BE2C (cell line): Measurements from ENCODE around the gene PADI3.

Experiments
- DNase-seq: peaks from one replicate; pipeline ENCODE4 v3.0.0-alpha.2; 2020
- H3K27me3 ChIP-seq: fragments of 250-450 bp; sonication (Bioruptor Pico); 2 replicates; pipeline ENCODE4 v1.5.1; 2020; ENCODE audit warnings: mild to moderate bottlenecking
- H3K36me3 ChIP-seq: fragments of 250-450 bp; sonication (Bioruptor Pico); 2 replicates; pipeline ENCODE4 v1.5.1; 2020; ENCODE audit warnings: mild to moderate bottlenecking
- H3K4me1 ChIP-seq: fragments of 250-450 bp; sonication (Bioruptor Pico); 2 replicates; pipeline ENCODE4 v1.5.1; 2020
- H3K4me3 ChIP-seq: 2 replicates; pipeline ENCODE4 v1.5.1; 2011; ENCODE audit warnings: low read depth, low read length
- H3K9me3 ChIP-seq: fragments of 250-450 bp; sonication (Bioruptor Pico); 2 replicates; pipeline ENCODE4 v1.5.1; 2020
- CTCF ChIP-seq: IDR thresholded peaks from 2 replicates; pipeline ENCODE4 v1.5.1; 2012; ENCODE audit warnings: mild to moderate bottlenecking, low read depth, low read length

Gene PADI3

GRCh38 chr1:17227358-17227915, 21.5 kb upstream of the PADI3 start:
- no peak for TF ChIP-seq CTCF
- Histone ChIP-seq H3K9me3 (no peaks in the 10 kb centered on the region), H3K36me3 (no peaks in the 10 kb centered on the region), H3K27me3 (no peaks in the 10 kb centered on the region), H3K4me1 (no peaks in the 10 kb centered on the region), H3K4me3 (no peak overlapping the region)
- no peak for DNase-seq

GRCh38 chr1:17228619-17229018, 20.3 kb upstream of the PADI3 start:
- Histone ChIP-seq H3K36me3 (no peaks in the 10 kb centered on the region), H3K9me3 (no peaks in the 10 kb centered on the region), H3K4me1 (no peaks in the 10 kb centered on the region), H3K4me3 (no peak overlapping the region), H3K27me3 (no peaks in the 10 kb centered on the region)
- DNase-seq: no peak
- no peak for TF ChIP-seq CTCF

DNA sequence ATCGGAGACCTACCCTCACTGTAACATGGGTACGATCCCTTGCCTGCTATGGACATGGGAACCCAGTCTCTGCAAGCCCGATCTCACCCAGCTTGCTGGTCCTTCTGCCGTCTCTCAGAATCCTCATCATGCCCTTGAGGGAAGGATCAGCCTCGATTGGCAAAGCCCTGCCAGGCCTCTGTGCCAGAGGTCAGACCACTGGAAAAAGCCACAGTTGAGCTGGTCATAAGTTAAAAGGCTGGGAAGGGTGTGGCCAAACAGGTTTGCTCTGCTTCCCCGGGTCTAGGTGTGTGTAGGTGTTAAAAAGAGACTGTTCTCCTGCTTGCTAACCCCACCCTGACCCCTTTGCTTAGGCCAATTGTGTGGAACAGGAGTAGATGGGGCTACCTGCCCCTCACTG, 19.5 kb upstream of the PADI3 start:
- Histone ChIP-seq H3K4me3 (no peak overlapping the region), H3K9me3 (no peaks in the 10 kb centered on the region), H3K4me1 (no peaks in the 10 kb centered on the region), H3K36me3 (no peaks in the 10 kb centered on the region), H3K27me3 (no peaks in the 10 kb centered on the region)
- DNase-seq: no peak
- TF ChIP-seq CTCF: no peak

DNA sequence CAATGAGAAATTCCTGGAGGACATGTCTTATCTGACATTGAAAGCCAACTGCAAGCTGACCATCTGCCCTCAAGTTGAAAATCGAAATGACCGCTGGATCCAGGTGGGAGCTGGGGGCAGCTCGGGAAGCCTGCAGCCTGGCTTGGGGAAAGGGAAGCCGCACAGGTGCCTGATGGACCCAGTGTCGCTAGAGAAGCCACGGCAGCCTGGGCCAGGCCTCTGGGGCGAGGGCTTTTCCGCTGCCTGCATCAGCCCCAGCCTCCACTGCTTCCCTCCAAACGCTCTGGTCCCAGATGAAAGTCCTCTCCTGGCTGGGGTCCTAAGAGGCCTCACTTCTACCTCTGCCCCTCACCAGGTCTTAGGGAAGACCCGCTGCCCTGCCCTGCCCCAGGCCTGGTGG, 18.8 kb upstream of the PADI3 start:
- no peak for TF ChIP-seq CTCF
- H3K27me3 ChIP-seq: no peaks in the 10 kb centered on the region
- no peaks in the 10 kb centered on the region for H3K36me3 ChIP-seq
- DNase-seq: no peak
- H3K9me3 ChIP-seq: no peaks in the 10 kb centered on the region
- no peaks in the 10 kb centered on the region for H3K4me1 ChIP-seq
- H3K4me3 ChIP-seq: no peak overlapping the region

DNA sequence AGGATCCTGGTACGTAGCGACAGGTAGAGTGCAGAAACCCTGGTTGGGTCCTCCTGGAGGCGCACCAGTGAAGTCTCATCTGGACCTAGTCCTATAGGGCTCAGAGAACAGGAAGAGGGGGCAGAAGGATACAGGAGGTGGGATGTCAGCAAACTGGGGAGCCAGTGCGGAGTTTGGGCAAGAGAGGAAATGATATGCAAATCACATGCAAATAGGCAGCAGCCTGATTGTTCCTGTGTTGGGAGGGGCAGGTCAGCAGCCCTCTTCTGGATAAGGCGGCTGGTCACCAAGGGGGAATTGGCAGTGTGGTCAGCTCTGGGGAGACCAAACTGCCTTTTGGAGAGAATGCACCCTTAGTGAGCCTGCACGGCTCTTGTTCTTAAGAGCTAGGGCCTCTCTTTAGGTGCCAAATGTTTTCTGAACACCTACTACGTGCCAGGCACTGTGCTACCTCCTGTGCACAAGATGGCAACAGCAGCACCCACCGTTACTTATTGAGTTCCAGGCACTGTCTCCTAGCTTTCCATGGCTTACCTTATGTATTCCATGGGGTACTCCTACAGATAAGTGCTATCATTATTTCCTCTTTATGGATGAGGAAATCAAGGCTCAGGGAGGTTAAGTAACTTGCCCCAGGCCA, 18.1 kb upstream of the PADI3 start:
- Histone ChIP-seq H3K4me1 (no peaks in the 10 kb centered on the region), H3K9me3 (no peaks in the 10 kb centered on the region), H3K4me3 (no peak overlapping the region), H3K36me3 (no peaks in the 10 kb centered on the region), H3K27me3 (no peaks in the 10 kb centered on the region)
- DNase-seq: no peak
- no peak for TF ChIP-seq CTCF

- no peak for TF ChIP-seq CTCF
Observed at GRCh38 chr1:17232759-17233661, 15.9 kb upstream of the PADI3 start.

More at GRCh38 chr1:17232759-17233661, 15.9 kb upstream of the PADI3 start:
- Histone ChIP-seq H3K27me3 (no peaks in the 10 kb centered on the region), H3K4me3 (no peak overlapping the region), H3K36me3 (no peaks in the 10 kb centered on the region), H3K9me3 (no peaks in the 10 kb centered on the region), H3K4me1 (no peaks in the 10 kb centered on the region)
- no peak for DNase-seq
